IMR-90 (cell line): Measurements from ENCODE around the gene TOP2B. TPM values are rescaled to one million over a fixed set of nuclear protein-coding genes. Genes with fewer than 3 reads are reported as not detected.

ENCODE experiments used
- ATAC-seq: fragments of 200-7000 bp; cut with Tn5 transposase; 2 replicates; pipeline ENCODE4 v1.9.1; 2020; ENCODE audit warnings: low read depth, mild to moderate bottlenecking, moderate library complexity
- BruUV-seq: library from RNA; stranded (reverse); fragments of 400-500 nt; replicated peaks from 2 replicates; lab custom pipeline; 2021; lab: Mats Ljungman, UMichigan
- CTCF ChIA-PET: fragments of 300-600 bp; formaldehyde crosslinking; extraction: SDS; loops from one replicate; lab custom pipeline; 2021; ENCODE audit warnings: antibody characterized with exemption; lab: Yijun Ruan, JAX
- POLR2A ChIA-PET: fragments of 300-600 bp; sonication (Branson Sonifier 250); formaldehyde crosslinking; loops from one replicate; lab custom pipeline; 2022; ENCODE audit warnings: antibody characterized with exemption; ENCODE audit not compliant: unreplicated experiment; lab: Charles Lee
- DNase-seq: peaks from one replicate; pipeline ENCODE4 v3.0.0; 2013
- H2AFZ ChIP-seq: replicated peaks from 2 replicates; pipeline ENCODE3; 2013; ENCODE audit warnings: low read length, mild to moderate bottlenecking; ENCODE audit not compliant: poor library complexity
- H2AK5ac ChIP-seq: 2 replicates; pipeline ENCODE4 v1.6.1; 2013; ENCODE audit warnings: low read depth, low read length, inconsistent platforms
- H2AK9ac ChIP-seq: replicated peaks from 2 replicates; pipeline ENCODE3; 2013; ENCODE audit warnings: mild to moderate bottlenecking, low read depth, low read length, moderate library complexity; ENCODE audit not compliant: poor library complexity
- H2BK120ac ChIP-seq: 2 replicates; pipeline ENCODE4 v1.6.1; 2013; ENCODE audit warnings: low read depth, low read length, inconsistent platforms
- H2BK15ac ChIP-seq: 3 replicates; pipeline ENCODE4 v1.6.1; 2013; ENCODE audit warnings: low read depth, low read length, inconsistent platforms
- H2BK20ac ChIP-seq: 2 replicates; pipeline ENCODE4 v1.6.1; 2013; ENCODE audit warnings: low read depth, mild to moderate bottlenecking, inconsistent platforms, low read length, moderate library complexity
- H2BK5ac ChIP-seq: 2 replicates; pipeline ENCODE4 v1.6.1; 2013; ENCODE audit warnings: mild to moderate bottlenecking, low read depth, low read length, inconsistent platforms; ENCODE audit not compliant: poor library complexity, severe bottlenecking
- H3K14ac ChIP-seq: replicated peaks from 2 replicates; pipeline ENCODE4 v1.6.1; 2013; ENCODE audit warnings: low read depth, low read length, inconsistent platforms
- H3K18ac ChIP-seq: 2 replicates; pipeline ENCODE4 v1.6.1; 2013; ENCODE audit warnings: low read depth, low read length, control low read depth
- H3K23ac ChIP-seq: 2 replicates; pipeline ENCODE4 v1.6.1; 2013; ENCODE audit warnings: low read depth, low read length, inconsistent platforms
- H3K27ac ChIP-seq: 2 replicates; pipeline ENCODE4 v1.5.1; 2013; ENCODE audit warnings: mild to moderate bottlenecking, control low read depth, low read length; ENCODE audit not compliant: insufficient read depth
- H3K27me3 ChIP-seq: 2 replicates; pipeline ENCODE4 v1.6.1; 2013; ENCODE audit warnings: low read length; ENCODE audit not compliant: control insufficient read depth, insufficient read depth
- H3K36me3 ChIP-seq: 2 replicates; pipeline ENCODE4 v1.6.1; 2013; ENCODE audit warnings: low read length, mixed read lengths; ENCODE audit not compliant: control insufficient read depth, insufficient read depth
- H3K4ac ChIP-seq: 2 replicates; pipeline ENCODE4 v1.6.1; 2013; ENCODE audit warnings: low read depth, low read length, inconsistent platforms
- H3K4me1 ChIP-seq: 2 replicates; pipeline ENCODE4 v1.6.1; 2013; ENCODE audit warnings: low read length, mixed read lengths; ENCODE audit not compliant: control insufficient read depth, insufficient read depth
- H3K4me2 ChIP-seq: 2 replicates; pipeline ENCODE4 v1.6.1; 2013; ENCODE audit warnings: low read depth, mild to moderate bottlenecking, control low read depth, low read length, moderate library complexity
- H3K4me3 ChIP-seq: 2 replicates; pipeline ENCODE4 v1.5.1; 2013; ENCODE audit warnings: low read depth, mild to moderate bottlenecking, control low read depth, low read length, moderate library complexity; ENCODE audit not compliant: insufficient read depth
- H3K56ac ChIP-seq: 2 replicates; pipeline ENCODE4 v1.6.1; 2013; ENCODE audit warnings: low read length, inconsistent platforms; ENCODE audit not compliant: insufficient read depth; ENCODE audit errors: extremely low read depth
- H3K79me1 ChIP-seq, 2 experiments: 2 replicates each; pipeline ENCODE4 v1.6.1; 2013; ENCODE audit warnings: low read length in 2 of 2, inconsistent platforms in 1 of 2, low read depth in 1 of 2
- H3K9ac ChIP-seq: 2 replicates; pipeline ENCODE4 v1.6.1; 2013; ENCODE audit warnings: low read depth, low read length, control low read depth
- H3K9me1 ChIP-seq: 2 replicates; pipeline ENCODE4 v1.6.1; 2013; ENCODE audit warnings: low read length, inconsistent platforms; ENCODE audit not compliant: insufficient read depth
- H3K9me3 ChIP-seq: 2 replicates; pipeline ENCODE4 v1.6.1; 2013; ENCODE audit warnings: low read length; ENCODE audit not compliant: control insufficient read depth, insufficient read depth
- H4K20me1 ChIP-seq: 2 replicates; pipeline ENCODE4 v1.6.1; 2013; ENCODE audit warnings: low read length, inconsistent platforms; ENCODE audit not compliant: insufficient read depth
- H4K5ac ChIP-seq: 2 replicates; pipeline ENCODE4 v1.6.1; 2013; ENCODE audit warnings: mild to moderate bottlenecking, low read depth, low read length, control low read depth
- H4K8ac ChIP-seq, 2 experiments: 2 replicates each; pipeline ENCODE4 v1.6.1; 2013; ENCODE audit warnings: low read depth in 2 of 2, low read length in 2 of 2, control low read depth in 1 of 2, inconsistent platforms in 1 of 2
- H4K91ac ChIP-seq: 2 replicates; pipeline ENCODE4 v1.6.1; 2013; ENCODE audit warnings: low read depth, low read length, inconsistent platforms; ENCODE audit not compliant: insufficient read depth
- BHLHE40 ChIP-seq: fragments of 150-350 bp; IDR thresholded peaks from 2 replicates; pipeline ENCODE4 v1.6.1; 2016; ENCODE audit warnings: mild to moderate bottlenecking, low read depth, low read length
- CEBPB ChIP-seq: IDR thresholded peaks from 2 replicates; pipeline ENCODE4 v1.6.1; 2012; ENCODE audit warnings: low read depth, low read length, improper control_type of control experiment
- FOS ChIP-seq: fragments of 150-350 bp; IDR thresholded peaks from 2 replicates; pipeline ENCODE4 v1.6.1; 2016; ENCODE audit warnings: low read depth, low read length
- MAFK ChIP-seq: IDR thresholded peaks from 2 replicates; pipeline ENCODE4 v1.6.1; 2012; ENCODE audit warnings: low read depth, low read length, improper control_type of control experiment
- NFE2L2 ChIP-seq: fragments of 150-350 bp; IDR thresholded peaks from 2 replicates; pipeline ENCODE4 v1.6.1; 2016; ENCODE audit warnings: low read depth, mild to moderate bottlenecking, low read length
- POLR2A ChIP-seq: IDR thresholded peaks from 2 replicates; pipeline ENCODE4 v1.6.1; 2012; ENCODE audit warnings: mild to moderate bottlenecking, low read depth, low read length
- SMC3 ChIP-seq: fragments of 150-350 bp; IDR thresholded peaks from 2 replicates; pipeline ENCODE4 v1.6.1; 2016; ENCODE audit warnings: low read depth, mild to moderate bottlenecking, antibody characterized with exemption, low read length, moderate library complexity
- WGBS, 2 experiments: methylation state at CpG; one replicate each; pipeline versions ENCODE4 v1.1.5 to v1.1.7; 2013; ENCODE audit warnings: missing lambda C conversion rate in 2 of 2; ENCODE audit not compliant: insufficient read length in 1 of 2; ENCODE audit errors: extremely low coverage in 2 of 2; 5-methylcytosine and 5-hydroxymethylcytosine counted together
- dilution Hi-C: fragments of 300-500 bp; cut with HindIII; formaldehyde crosslinking; loops from one replicate; pipeline ENCODE4 v1.14.3; 2018; ENCODE audit warnings: low sequenced_read_pairs; ENCODE audit not compliant: unreplicated experiment
- in situ Hi-C: fragments of 300-500 bp; cut with MboI; formaldehyde crosslinking; loops from 3 replicates; pipeline ENCODE4 v1.14.3; 2019; ENCODE audit warnings: low sequenced_read_pairs, inconsistent platforms, mixed read lengths
- intact Hi-C: fragments of 100-400 bp; cut with micrococcal nuclease; formaldehyde crosslinking; loops from 2 replicates; pipeline ENCODE4 v1.10.0; 2022
- polyA plus RNA-seq, 3 experiments: library from polyadenylated mRNA; depleted of rRNA; stranded (reverse); fragments of >200 nt; gene quantifications; 2 replicates each; pipeline ENCODE4 v1.2.3, GENCODE V29; 2012; ENCODE audit warnings: low replicate concordance in 1 of 3
- total RNA-seq: library from RNA; depleted of rRNA; stranded (reverse); fragments of >200 nt; gene quantifications from 2 replicates; pipeline ENCODE4 v1.2.3, GENCODE V29; 2012
- TF ChIP-seq, protein P1 (sequence below): conservative IDR thresholded peaks from 2 replicates; pipeline ENCODE4 v1.5.1; 2012; ENCODE audit warnings: mild to moderate bottlenecking, low read depth, low read length, improper control_type of control experiment
- TF ChIP-seq, protein P2 (sequence below): fragments of 150-350 bp; IDR thresholded peaks from 2 replicates; pipeline ENCODE4 v1.6.1; 2017; ENCODE audit warnings: mild to moderate bottlenecking, antibody characterized with exemption, low read length, low read depth
- TF ChIP-seq, protein P3 (sequence below): fragments of 150-350 bp; IDR thresholded peaks from 2 replicates; pipeline ENCODE4 v1.6.1; 2016; ENCODE audit warnings: low read depth, mild to moderate bottlenecking, low read length, moderate library complexity, borderline replicate concordance

Gene TOP2B
- total and polyA plus RNA-seq, 2 of the 4 experiments (the other 2 are of a cell fraction): 45.5 to 53.4 TPM

DNA sequence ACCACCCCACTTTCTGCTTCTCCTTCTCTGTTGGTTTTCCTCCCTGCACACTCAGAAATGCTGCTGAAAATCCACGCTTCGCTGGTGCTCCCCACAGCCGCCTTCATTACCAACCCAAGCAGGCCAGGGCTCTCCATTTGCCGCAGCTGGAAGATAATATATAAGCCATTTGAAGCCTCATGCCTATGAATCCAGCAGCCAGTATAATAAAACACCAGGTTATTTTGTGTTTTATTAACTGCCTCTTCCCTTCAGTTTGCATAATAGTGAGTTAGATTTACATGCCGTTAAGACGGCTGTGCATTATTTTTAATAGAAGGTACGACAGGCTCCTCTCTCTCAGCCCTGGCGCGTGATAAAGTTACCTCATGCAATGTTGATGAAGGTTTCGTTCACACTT is 86.6 kb downstream of the TOP2B start:
- Histone ChIP-seq H2AK5ac (no peak overlapping the region), H3K36me3 (no peaks in the 10 kb centered on the region), H2BK20ac (no peak overlapping the region), H2AK9ac (no peak overlapping the region), H4K5ac (no peak overlapping the region), H4K8ac (no peak overlapping the region), H2BK5ac (no peak overlapping the region), H3K27me3 (no peaks in the 10 kb centered on the region), H3K23ac (no peak overlapping the region), H3K9ac (no peak overlapping the region), H3K9me3 (no peaks in the 10 kb centered on the region), H3K56ac (no peak overlapping the region), H3K4me2 (no peak overlapping the region), H3K79me1 (no peaks in the 10 kb centered on the region), H3K14ac (no peak overlapping the region), H3K4me1 (peaks cover 13% of the 10 kb centered on the region), H3K27ac (no peak overlapping the region), H3K4me3 (no peak overlapping the region), H4K20me1 (no peaks in the 10 kb centered on the region), H2BK120ac (no peak overlapping the region), H4K91ac (no peak overlapping the region), H2AFZ (no peak overlapping the region), H3K9me1 (peaks cover 16% of the 10 kb centered on the region), H2BK15ac (no peak overlapping the region), H3K18ac (no peak overlapping the region), H3K4ac (no peak overlapping the region)
- dilution Hi-C loops (no loop called here), intact Hi-C loops (no loop called here), in situ Hi-C loops (loop anchor here (25.0 kb wide), 1 partner anchor 1316 kb away; no protein-coding TSS in a partner anchor)
- TF ChIP-seq NFE2L2 (no peak), MAFK (no peak), SMC3 (no peak), FOS (no peak), POLR2A (no peak), CEBPB (no peak), BHLHE40 (no peak)
- TF ChIP-seq, protein P1, sequence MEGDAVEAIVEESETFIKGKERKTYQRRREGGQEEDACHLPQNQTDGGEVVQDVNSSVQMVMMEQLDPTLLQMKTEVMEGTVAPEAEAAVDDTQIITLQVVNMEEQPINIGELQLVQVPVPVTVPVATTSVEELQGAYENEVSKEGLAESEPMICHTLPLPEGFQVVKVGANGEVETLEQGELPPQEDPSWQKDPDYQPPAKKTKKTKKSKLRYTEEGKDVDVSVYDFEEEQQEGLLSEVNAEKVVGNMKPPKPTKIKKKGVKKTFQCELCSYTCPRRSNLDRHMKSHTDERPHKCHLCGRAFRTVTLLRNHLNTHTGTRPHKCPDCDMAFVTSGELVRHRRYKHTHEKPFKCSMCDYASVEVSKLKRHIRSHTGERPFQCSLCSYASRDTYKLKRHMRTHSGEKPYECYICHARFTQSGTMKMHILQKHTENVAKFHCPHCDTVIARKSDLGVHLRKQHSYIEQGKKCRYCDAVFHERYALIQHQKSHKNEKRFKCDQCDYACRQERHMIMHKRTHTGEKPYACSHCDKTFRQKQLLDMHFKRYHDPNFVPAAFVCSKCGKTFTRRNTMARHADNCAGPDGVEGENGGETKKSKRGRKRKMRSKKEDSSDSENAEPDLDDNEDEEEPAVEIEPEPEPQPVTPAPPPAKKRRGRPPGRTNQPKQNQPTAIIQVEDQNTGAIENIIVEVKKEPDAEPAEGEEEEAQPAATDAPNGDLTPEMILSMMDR: no peak
- TF ChIP-seq, protein P2, sequence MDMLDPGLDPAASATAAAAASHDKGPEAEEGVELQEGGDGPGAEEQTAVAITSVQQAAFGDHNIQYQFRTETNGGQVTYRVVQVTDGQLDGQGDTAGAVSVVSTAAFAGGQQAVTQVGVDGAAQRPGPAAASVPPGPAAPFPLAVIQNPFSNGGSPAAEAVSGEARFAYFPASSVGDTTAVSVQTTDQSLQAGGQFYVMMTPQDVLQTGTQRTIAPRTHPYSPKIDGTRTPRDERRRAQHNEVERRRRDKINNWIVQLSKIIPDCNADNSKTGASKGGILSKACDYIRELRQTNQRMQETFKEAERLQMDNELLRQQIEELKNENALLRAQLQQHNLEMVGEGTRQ: no peak
- TF ChIP-seq, protein P3, sequence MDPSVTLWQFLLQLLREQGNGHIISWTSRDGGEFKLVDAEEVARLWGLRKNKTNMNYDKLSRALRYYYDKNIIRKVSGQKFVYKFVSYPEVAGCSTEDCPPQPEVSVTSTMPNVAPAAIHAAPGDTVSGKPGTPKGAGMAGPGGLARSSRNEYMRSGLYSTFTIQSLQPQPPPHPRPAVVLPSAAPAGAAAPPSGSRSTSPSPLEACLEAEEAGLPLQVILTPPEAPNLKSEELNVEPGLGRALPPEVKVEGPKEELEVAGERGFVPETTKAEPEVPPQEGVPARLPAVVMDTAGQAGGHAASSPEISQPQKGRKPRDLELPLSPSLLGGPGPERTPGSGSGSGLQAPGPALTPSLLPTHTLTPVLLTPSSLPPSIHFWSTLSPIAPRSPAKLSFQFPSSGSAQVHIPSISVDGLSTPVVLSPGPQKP: no peak
- no TSS peak for BruUV-seq
- ATAC-seq (no peak), DNase-seq (no peak)
- ChIA-PET CTCF (interaction anchor here (0.6 kb wide), 1 partner anchor 489 kb away, joined by 3 read pairs; no protein-coding TSS in a partner anchor), POLR2A (no interaction called here)
- no CpG with 5 or more reads among the region's 10 CpGs for WGBS, 2 experiments
